Kasumi-1 (cell line): ENCODE results near the gene SPRYD3.

ENCODE experiments used
- DNase-seq, 2 experiments: peaks; one replicate each; lab custom pipeline; 2025; lab: John Stamatoyannopoulos, UW

Gene SPRYD3

DNA sequence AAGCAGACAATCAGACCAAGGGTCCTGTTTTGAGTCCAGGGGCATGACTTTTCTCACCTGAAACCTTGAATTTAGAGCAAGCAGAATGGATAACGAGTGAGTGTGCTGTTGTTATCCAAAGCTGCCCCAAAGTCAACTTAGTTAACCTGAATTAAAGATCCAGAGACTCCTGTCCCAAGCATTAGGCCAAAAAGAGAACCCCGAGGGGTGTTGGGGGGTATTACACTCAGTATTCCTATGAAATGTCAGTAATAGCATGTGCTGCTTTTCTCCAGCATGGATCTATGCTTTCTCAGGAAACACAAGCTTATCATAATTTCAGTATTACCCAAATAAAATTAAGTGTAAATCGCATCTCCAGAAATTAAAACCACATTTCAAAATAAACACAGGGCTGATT lies 53.9 kb downstream of the SPRYD3 start:
- no peak for DNase-seq

GRCh38 chr12:53014709-53015108 lies 64.5 kb downstream of the SPRYD3 start:
- DNase-seq = no peak
